ENCODE measurements around the gene PARP4.
"Not testable (repeated sequence)": the region's sequence is repeated elsewhere in the genome, so short reads cannot be mapped to it uniquely, and the experiment has no call there.

PARP4 gene

GRCh38 chr13:24450530-24450929 is 62.0 kb downstream of the PARP4 start:
- DNase-seq (ENCODE audit: low read depth, low spot score) = no peak

GRCh38 chr13:24444851-24445250 is 67.7 kb downstream of the PARP4 start:
- not testable (repeated sequence) for DNase-seq (ENCODE audit: low read depth, low spot score)

DNA sequence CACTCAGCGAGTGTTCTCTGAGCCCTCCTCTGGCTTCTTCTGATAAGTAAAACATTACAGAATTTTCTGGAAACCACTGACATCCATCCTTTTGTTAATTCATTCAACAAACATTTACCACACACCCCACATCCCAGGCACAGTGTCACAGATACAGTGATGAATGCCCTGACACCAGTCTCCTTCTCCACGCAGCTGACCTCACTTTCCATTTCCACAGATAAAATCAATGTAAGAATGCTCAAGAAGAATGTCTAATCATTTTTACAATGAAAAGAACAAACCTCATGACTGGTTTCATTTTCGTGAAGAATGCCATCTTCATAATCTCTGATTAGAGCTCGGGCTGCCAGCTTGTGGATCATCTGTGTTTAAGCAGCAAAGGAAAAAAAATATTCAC is 69.2 kb downstream of the PARP4 start:
- no peak for DNase-seq (ENCODE audit: low read depth, low spot score)

GRCh38 chr13:24426045-24426444 is 86.5 kb downstream of the PARP4 start:
- not testable (repeated sequence) for DNase-seq (ENCODE audit: low read depth, low spot score)

DNA sequence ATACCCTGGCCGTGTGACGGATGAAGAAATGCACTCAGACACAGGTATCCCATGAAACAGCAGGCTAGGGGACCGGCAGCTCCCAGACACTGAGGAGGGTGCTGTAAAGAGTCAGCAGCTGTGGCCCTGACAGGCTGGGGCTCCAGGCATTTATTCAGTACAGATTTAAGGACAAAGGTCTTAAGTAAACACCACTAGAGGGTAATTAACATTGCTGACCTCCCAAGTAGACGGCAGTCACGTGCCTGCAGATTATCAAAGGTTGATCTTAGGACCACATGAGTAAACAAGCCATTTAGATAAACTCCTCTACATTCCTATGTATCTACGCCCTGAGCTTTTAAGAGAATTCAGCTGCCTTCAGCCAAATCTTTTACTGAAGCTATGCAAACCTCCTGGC is 92.9 kb downstream of the PARP4 start:
- not testable (repeated sequence) for DNase-seq (ENCODE audit: low read depth, low spot score)

DNA sequence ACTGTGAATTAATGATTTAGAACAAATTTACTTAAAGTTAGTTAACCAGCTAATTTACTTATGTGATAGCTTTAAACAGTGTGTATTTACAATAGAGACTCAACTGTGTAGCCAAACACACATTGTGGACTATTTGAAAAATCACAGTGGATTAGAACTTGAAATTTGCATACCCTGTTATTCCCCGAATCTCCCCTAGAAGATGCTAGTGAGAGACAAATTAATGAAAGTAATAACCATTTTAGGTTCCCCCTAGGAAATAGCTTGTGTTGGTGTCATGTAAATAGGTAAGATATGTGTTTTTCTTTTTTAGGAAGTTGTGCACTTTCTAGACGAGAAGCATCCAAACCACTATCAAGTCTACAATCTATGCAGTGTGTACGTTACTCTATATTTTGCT is 104.7 kb downstream of the PARP4 start:
- no peak for DNase-seq (ENCODE audit: low read depth, low spot score)

- no peak for DNase-seq (ENCODE audit: low read depth, low spot score)
These were observed 106.1 kb downstream of the PARP4 start for GRCh38 chr13:24406524-24406923.

GRCh38 chr13:24396821-24397220 is 115.8 kb downstream of the PARP4 start:
- DNase-seq (ENCODE audit: low read depth, low spot score) = no peak

- DNase-seq (ENCODE audit: low read depth, low spot score) = no peak
These were observed 119.6 kb downstream of the PARP4 start for GRCh38 chr13:24392972-24393371.

GRCh38 chr13:24391771-24392683 is 120.6 kb downstream of the PARP4 start:
- DNase-seq (ENCODE audit: low read depth, low spot score) = not testable (repeated sequence)

GRCh38 chr13:24390795-24391194 is 121.8 kb downstream of the PARP4 start:
- DNase-seq (ENCODE audit: low read depth, low spot score) = not testable (repeated sequence)

- DNase-seq (ENCODE audit: low read depth, low spot score) = no peak
These were observed 123.1 kb downstream of the PARP4 start for GRCh38 chr13:24389506-24389905.

DNA sequence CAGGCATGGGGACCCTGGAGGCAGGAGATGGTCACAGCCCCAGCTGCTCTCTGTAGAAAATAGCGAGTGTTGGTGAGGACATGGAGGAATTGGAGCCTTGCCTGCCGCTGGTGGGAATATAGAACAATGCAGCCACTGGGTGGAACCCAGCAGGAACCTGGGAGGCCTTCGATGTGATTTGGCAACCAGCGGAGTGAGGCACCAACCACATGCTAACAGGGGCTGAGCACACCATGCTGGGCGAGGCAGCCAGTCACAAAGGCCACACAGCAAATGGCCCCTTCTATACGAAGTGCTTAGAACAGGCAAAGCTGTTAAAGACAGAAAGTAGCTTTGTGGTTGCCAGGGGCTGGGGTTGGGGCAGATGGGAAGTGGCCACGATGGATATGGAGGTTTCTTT is 123.8 kb downstream of the PARP4 start:
- DNase-seq (ENCODE audit: low read depth, low spot score) = not testable (repeated sequence)

GRCh38 chr13:24386816-24387708 is 125.5 kb downstream of the PARP4 start:
- no peak for DNase-seq (ENCODE audit: low read depth, low spot score)

DNA sequence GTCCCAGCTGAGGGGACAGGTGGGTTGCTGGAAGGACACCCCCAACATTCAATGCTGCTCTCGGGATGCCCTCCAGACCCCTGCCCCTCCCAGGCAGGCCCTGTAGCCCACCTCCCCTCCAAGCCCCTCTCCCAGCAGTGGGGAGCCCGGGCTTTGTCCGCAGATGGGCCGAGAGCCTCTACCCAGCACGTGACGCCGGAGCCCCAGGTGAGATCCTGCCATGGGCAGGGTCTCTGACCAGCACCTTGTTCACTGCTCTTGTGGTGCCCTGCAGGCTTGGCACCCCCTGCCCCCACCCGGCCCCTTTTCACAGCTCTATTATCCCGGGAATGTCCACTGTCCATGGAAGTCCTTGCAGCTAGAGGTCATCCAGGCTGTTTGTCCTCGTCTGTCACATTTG is 126.7 kb downstream of the PARP4 start:
- DNase-seq (ENCODE audit: low read depth, low spot score) = no peak

DNA sequence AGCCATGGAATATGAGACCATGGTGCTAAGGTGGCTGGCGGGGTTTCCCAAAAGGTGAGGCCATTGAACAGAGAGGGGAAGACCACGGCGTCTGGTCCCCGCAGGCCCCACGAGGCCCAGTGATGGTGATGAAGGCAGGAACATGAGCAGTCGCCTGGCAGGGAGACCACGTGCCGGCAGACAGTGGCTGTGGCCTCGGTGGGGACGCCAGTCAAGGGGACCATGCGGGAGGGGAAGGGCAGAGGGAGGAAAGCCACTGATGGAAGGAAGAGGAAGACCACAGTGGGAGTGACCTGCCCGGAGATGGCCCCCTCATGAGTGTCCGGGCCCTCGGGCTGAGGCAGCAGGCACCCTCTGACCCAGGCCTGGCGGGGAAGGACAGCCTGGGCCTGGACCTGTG is 127.6 kb downstream of the PARP4 start:
- not testable (repeated sequence) for DNase-seq (ENCODE audit: low read depth, low spot score)

DNA sequence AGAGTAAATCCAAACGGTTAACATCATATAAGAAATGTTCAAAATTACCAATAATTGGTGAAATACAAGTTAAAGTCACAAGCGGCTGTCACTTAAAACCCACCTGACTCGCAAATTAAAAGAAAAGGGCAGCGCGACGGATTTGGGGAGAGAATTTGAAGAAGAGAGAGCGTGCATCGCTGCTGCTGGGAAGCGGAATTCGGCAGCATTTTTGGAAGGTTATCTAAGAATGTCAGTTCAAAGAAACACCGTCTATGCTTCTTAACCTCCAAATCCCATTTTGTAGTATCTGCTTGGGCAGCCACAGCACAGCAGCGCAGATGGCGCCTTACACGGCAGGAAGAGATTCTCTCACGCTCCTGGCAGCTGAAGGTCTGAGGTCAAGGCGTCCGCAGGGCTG is 128.5 kb downstream of the PARP4 start:
- not testable (repeated sequence) for DNase-seq (ENCODE audit: low read depth, low spot score)

DNA sequence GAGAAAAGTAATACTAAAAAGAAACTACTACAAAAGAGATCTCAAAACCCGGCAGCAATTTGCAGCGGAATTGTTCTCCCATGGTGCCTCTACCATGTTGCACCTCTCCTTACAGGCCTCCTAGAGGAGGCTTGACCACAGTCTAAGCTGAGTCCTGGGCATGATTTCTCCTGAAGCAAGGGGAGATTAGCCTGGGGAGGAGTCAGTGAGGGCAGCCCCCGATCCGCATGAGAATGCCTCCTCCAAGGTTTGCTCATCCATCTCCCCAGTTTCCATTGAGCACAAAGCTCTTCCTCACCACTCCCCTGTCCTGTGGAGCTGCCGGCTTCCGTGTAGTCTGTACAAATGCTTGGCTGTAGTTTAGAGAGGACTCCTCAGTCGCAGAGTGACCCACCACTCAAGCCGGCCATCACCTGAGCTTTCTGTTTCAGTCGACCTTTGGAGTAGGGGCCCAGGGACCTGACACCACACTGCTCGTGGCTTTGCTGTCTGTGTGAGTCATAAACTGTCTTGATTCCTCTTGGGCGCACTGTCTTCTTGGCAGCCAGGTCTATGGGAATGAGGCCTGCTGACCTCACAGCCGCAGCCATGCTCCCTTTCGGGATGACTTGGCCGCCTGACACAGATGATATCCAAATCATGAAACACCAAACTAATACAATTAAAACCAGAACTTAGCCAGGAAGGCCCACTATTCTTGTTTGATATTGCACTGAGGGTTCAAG is 130.9 kb downstream of the PARP4 start:
- no peak for DNase-seq (ENCODE audit: low read depth, low spot score)

DNA sequence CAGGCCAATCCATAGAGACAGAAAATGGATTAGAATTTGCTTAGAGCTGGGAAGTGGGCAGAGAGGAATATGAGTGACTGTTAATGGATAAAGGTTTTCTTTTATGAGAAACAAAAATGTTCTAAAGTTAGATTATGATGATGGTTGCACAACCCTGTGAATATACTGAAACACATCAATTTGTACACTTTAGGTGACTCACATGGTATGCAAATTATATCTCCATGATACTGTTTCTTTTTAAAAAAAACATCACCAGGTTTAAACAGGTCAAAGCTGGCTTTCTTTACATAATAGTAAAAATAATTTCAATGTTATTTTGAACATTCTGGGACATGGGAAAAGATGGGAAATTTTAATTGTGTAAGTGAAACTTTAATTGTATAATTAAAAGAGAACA is 131.7 kb downstream of the PARP4 start:
- not testable (repeated sequence) for DNase-seq (ENCODE audit: low read depth, low spot score)

DNA sequence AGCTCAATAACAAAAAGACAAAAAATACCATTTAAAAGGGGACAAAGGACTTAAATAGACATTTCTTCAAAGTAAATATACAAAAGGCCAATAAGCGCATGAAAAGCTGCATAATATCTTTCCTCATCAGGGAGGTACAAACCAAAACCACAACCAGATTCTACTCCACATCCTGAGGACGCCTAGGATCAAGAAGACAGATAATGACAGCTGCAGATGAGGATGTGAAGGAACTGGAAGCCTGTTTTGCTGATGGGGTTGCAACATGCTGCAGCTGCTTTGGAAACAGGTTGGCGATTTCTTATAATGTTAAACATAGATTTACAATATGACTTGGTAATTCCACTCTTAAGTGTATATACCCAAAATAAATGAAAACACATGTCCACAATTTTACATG is 132.4 kb downstream of the PARP4 start:
- DNase-seq (ENCODE audit: low read depth, low spot score) = not testable (repeated sequence)

- DNase-seq (ENCODE audit: low read depth, low spot score) = not testable (repeated sequence)
These were observed 141.3 kb downstream of the PARP4 start for GRCh38 chr13:24371273-24371672.

Data from activated CD4-positive, CD25-positive, alpha-beta regulatory T cell treated with anti-CD3 and anti-CD28 coated beads, Interleukin-2, amount 50 U/mL, for 16 hours (primary cell).